Gastrocnemius medialis (tissue), 4 donors: ENCODE results near the gene PYGL.

Experiments
- CTCF ChIP-seq, 5 experiments: fragments of 450-650 bp in 3 of 5; fragments of 200-600 bp in 2 of 5; sonication (generic) in 2 of 5; IDR thresholded peaks in 4 of 5; conservative IDR thresholded peaks in 1 of 5; 1 replicate in 4 of 5; 2 replicates in 1 of 5; pipeline ENCODE4 v1.5.1; 2016 to 2019; ENCODE audit warnings: antibody characterized with exemption in 5 of 5, mild to moderate bottlenecking in 3 of 5, moderate library complexity in 3 of 5
- POLR2A ChIP-seq, 2 donors: fragments of 450-650 bp; IDR thresholded peaks; one replicate each; pipeline ENCODE4 v1.6.1; 2017; ENCODE audit warnings: antibody characterized with exemption in 2 of 2, mild to moderate bottlenecking in 2 of 2, moderate library complexity in 2 of 2

DNA sequence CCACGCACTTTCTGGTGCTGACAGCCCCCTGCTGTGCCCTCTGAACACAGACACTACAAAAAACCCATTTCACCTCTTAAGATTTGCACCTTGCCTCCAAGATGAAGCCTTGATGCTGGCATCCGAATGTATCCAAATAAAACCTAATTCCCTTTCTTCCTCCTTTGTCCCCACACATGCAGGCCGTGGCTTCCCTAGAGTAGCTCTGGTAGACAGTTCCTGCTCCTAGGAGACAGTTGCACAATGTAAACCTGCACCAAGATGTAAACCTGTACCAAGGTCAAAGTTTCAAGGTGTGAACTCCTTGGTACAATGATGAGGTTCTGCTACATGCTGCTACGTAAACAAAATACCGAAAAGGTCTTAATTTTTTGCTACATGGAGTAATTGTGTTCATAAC lies 73.1 kb downstream of the PYGL start:
- TF ChIP-seq POLR2A (IDR thresholded peaks at IDR 0.05) (no peak), CTCF (IDR thresholded peaks at IDR 0.05 in 4 of 5, conservative IDR thresholded peaks at IDR 0.05 in 1 of 5) (no peak)
